OCI-LY7 (cell line): ENCODE results near the gene HELT. TPM values are rescaled to one million over a fixed set of nuclear protein-coding genes. Genes with fewer than 3 reads are reported as not detected.

ENCODE experiments used
- BruUV-seq: library from RNA; stranded (reverse); fragments of 400-500 nt; replicated peaks from 2 replicates; lab custom pipeline; 2021; lab: Mats Ljungman, UMichigan
- CTCF ChIA-PET: fragments of 300-600 bp; sonication (Branson Sonifier 250); formaldehyde crosslinking; loops from one replicate; lab custom pipeline; 2022; ENCODE audit warnings: antibody characterized with exemption; ENCODE audit not compliant: unreplicated experiment; lab: Charles Lee
- POLR2A ChIA-PET: fragments of 300-600 bp; sonication (Branson Sonifier 250); formaldehyde crosslinking; loops from one replicate; lab custom pipeline; 2022; ENCODE audit warnings: antibody characterized with exemption; lab: Charles Lee
- DNase-seq: peaks from one replicate; pipeline ENCODE4 v3.0.0-alpha.2; 2015; ENCODE audit warnings: low spot score
- H2AFZ ChIP-seq: fragments of 200-600 bp; sonication (generic), shearing (Covaris generic); 2 replicates; pipeline ENCODE4 v1.6.1; 2014; ENCODE audit warnings: mild to moderate bottlenecking, antibody characterized with exemption, low read length, moderate library complexity
- H3K27ac ChIP-seq: fragments of 200-600 bp; sonication (generic); 2 replicates; pipeline ENCODE4 v1.5.1; 2014; ENCODE audit warnings: mixed run types, low read depth, mild to moderate bottlenecking, moderate library complexity, low read length, inconsistent platforms; ENCODE audit not compliant: poor library complexity, severe bottlenecking
- H3K36me3 ChIP-seq: fragments of 200-600 bp; sonication (generic); 2 replicates; pipeline ENCODE4 v1.6.1; 2014; ENCODE audit warnings: mild to moderate bottlenecking, antibody characterized with exemption, low read length, moderate library complexity, mixed read lengths; ENCODE audit not compliant: insufficient read depth
- H3K4me1 ChIP-seq: fragments of 200-600 bp; sonication (generic); 2 replicates; pipeline ENCODE4 v1.5.1; 2014; ENCODE audit warnings: mild to moderate bottlenecking, low read length; ENCODE audit not compliant: insufficient read depth, poor library complexity, severe bottlenecking
- H3K4me2 ChIP-seq: fragments of 200-600 bp; sonication (generic); 2 replicates; pipeline ENCODE4 v1.6.1; 2014; ENCODE audit warnings: mild to moderate bottlenecking, low read length
- H3K4me3 ChIP-seq: fragments of 200-600 bp; sonication (generic); 2 replicates; pipeline ENCODE4 v1.5.1; 2014; ENCODE audit warnings: mild to moderate bottlenecking, low read depth, low read length; ENCODE audit not compliant: poor library complexity, severe bottlenecking
- H3K79me2 ChIP-seq: fragments of 200-600 bp; sonication (generic); 2 replicates; pipeline ENCODE4 v1.6.1; 2016; ENCODE audit warnings: low read depth, mild to moderate bottlenecking, low read length, moderate library complexity, mixed read lengths; ENCODE audit not compliant: insufficient read depth
- H3K9me2 ChIP-seq: fragments of 200-600 bp; sonication (generic); 2 replicates; pipeline ENCODE4 v1.6.1; 2016; ENCODE audit warnings: mild to moderate bottlenecking, low read length, mixed read lengths; ENCODE audit not compliant: insufficient read depth
- H3K9me3 ChIP-seq: fragments of 200-600 bp; sonication (generic); 2 replicates; pipeline ENCODE4 v1.6.1; 2014; ENCODE audit warnings: mild to moderate bottlenecking, mixed run types, low read length, mixed read lengths
- H4K20me1 ChIP-seq: fragments of 200-600 bp; sonication (generic); 2 replicates; pipeline ENCODE4 v1.6.1; 2014; ENCODE audit warnings: mild to moderate bottlenecking, antibody characterized with exemption, low read length, moderate library complexity, mixed read lengths; ENCODE audit not compliant: insufficient read depth
- CTCF ChIP-seq: fragments of 200-600 bp; sonication (generic); conservative IDR thresholded peaks from 2 replicates; pipeline ENCODE4 v1.5.1; 2014; ENCODE audit warnings: mild to moderate bottlenecking, antibody characterized with exemption, low read length, moderate library complexity, mixed read lengths
- EZH2phosphoT487 ChIP-seq: fragments of 200-600 bp; sonication (generic); IDR thresholded peaks from 2 replicates; pipeline ENCODE4 v1.6.1; 2018; ENCODE audit warnings: low read depth, borderline replicate concordance, mild to moderate bottlenecking, mixed run types, antibody characterized with exemption, low read length, moderate library complexity, mixed read lengths
- intact Hi-C: fragments of 100-400 bp; cut with micrococcal nuclease; formaldehyde crosslinking; loops from one replicate; pipeline ENCODE4 v1.10.0; 2022; ENCODE audit not compliant: unreplicated experiment
- total RNA-seq, 2 experiments: library from RNA; depleted of rRNA in 1 of 2; stranded (reverse); fragments of >200 nt in 1 of 2; shearing (Covaris generic) in 1 of 2; gene quantifications; 2 replicates each; pipeline ENCODE4 v1.2.3, GENCODE V29; 2014 to 2022

HELT gene
- total RNA-seq, 2 experiments from 2014 or later: not detected

- TF ChIP-seq EZH2phosphoT487 (no peak), CTCF (no peak)
- H2AFZ ChIP-seq: no peak overlapping the region
- no peak overlapping the region for H3K4me2 ChIP-seq
- H3K9me2 ChIP-seq: no peaks in the 10 kb centered on the region
- no peaks in the 10 kb centered on the region for H3K79me2 ChIP-seq
- intact Hi-C loops: loop anchor here (5.0 kb wide), 1 partner anchor 79 kb away; no protein-coding TSS in a partner anchor
- no peaks in the 10 kb centered on the region for H3K9me3 ChIP-seq
- ChIA-PET CTCF (no interaction called here), POLR2A (interaction anchor here (1.0 kb wide), 1 partner anchor 13 kb away, joined by 5 read pairs; no protein-coding TSS in a partner anchor)
- H3K27ac ChIP-seq: no peak overlapping the region
- H3K4me3 ChIP-seq: no peak overlapping the region
- no TSS peak for BruUV-seq
- H4K20me1 ChIP-seq: no peaks in the 10 kb centered on the region
- no peaks in the 10 kb centered on the region for H3K4me1 ChIP-seq
- DNase-seq: no peak
- no peaks in the 10 kb centered on the region for H3K36me3 ChIP-seq
Observed at GRCh38 chr4:185028625-185029024, 10.3 kb downstream of the HELT start.

- no peak overlapping the region for H2AFZ ChIP-seq
- no peak for TF ChIP-seq EZH2phosphoT487
- no peaks in the 10 kb centered on the region for H3K36me3 ChIP-seq
- intact Hi-C loops: no loop called here
- BruUV-seq: no TSS peak
- POLR2A ChIA-PET: interaction anchor here (0.6 kb wide), 1 partner anchor 196 kb away, joined by 4 read pairs; no protein-coding TSS in a partner anchor
- DNase-seq: no peak
- CTCF ChIA-PET: no interaction called here
- no peak overlapping the region for H3K4me2 ChIP-seq
- H3K79me2 ChIP-seq: no peaks in the 10 kb centered on the region
- no peaks in the 10 kb centered on the region for H4K20me1 ChIP-seq
- no peak overlapping the region for H3K4me3 ChIP-seq
- H3K9me2 ChIP-seq: no peaks in the 10 kb centered on the region
- no peaks in the 10 kb centered on the region for H3K9me3 ChIP-seq
- H3K4me1 ChIP-seq: no peaks in the 10 kb centered on the region
- H3K27ac ChIP-seq: no peak overlapping the region
Observed at GRCh38 chr4:185031611-185032010, 13.3 kb downstream of the HELT start.

- CTCF ChIA-PET: no interaction called here
- Histone ChIP-seq H4K20me1 (no peaks in the 10 kb centered on the region), H3K4me2 (no peak overlapping the region), H3K9me3 (no peaks in the 10 kb centered on the region), H2AFZ (no peak overlapping the region), H3K36me3 (no peaks in the 10 kb centered on the region), H3K79me2 (no peaks in the 10 kb centered on the region), H3K4me3 (no peak overlapping the region), H3K27ac (no peak overlapping the region), H3K9me2 (no peaks in the 10 kb centered on the region), H3K4me1 (no peaks in the 10 kb centered on the region)
- POLR2A ChIA-PET: interaction anchor here (1.0 kb wide), 1 partner anchor 8 kb away, joined by 3 read pairs; no protein-coding TSS in a partner anchor
- no TSS peak for BruUV-seq
- intact Hi-C loops: no loop called here
- DNase-seq: no peak
- TF ChIP-seq EZH2phosphoT487: no peak
- no peak for TF ChIP-seq CTCF
Observed at GRCh38 chr4:185033072-185033471, 14.8 kb downstream of the HELT start.
